ENCODE data around the gene ASGR2. TPM values are rescaled to one million over a fixed set of nuclear protein-coding genes. Genes with fewer than 3 reads are reported as not detected.
A peak's percentile ranks its signal among the peaks of the same experiment; 100 is the strongest.

ASGR2 gene
- total and polyA plus RNA-seq, 7 experiments from 2014 or later = 0.27 to 15.0 (median 1.9) TPM; not detected in 4

DNA sequence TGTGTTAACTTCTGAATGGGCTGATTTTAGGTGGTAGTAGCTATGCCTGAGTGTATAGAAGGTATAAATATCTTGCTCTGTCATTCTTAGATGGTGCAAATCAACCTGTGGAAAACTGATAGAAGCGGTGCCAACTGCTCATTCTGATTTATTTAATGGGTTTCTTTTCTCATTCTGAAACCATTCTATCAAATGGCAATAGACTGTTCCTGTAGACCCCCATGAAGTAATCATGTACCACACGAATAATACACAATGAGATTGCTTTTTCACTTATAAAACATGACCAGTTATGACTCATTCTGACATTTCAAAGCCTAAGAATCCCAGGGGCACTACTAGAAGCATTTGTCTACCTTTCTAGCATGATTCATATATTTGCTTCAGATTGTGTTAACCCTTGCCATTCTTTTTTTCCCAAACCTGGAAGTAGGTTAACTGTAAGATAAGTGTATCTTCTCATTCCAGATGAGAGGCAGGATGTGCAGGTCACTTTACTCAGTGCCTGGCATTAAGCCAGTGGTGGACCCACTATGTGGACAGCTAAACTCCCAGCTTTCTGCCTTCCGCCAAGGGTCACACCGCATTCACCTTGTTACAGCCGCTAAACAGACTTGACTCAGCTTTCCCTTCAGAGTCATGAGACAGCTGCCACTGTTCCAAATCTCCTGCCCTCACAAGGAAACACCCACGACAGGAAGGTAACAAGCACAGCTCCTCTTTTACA lies 54.3 kb downstream of the ASGR2 start:
- H3K9me3 Mint-ChIP-seq = no peaks in the 10 kb centered on the region
- Histone ChIP-seq H3K27ac (ENCODE audit: low read depth, low read length) (no peak overlapping the region), H3K4me3 (ENCODE audit: low read length) (no peak overlapping the region), H3K9me3 (ENCODE audit: control insufficient read depth in 2 of 3, low read length in 3 of 3) (no peaks in the 10 kb centered on the region), H3K27me3 (ENCODE audit: control insufficient read depth in 2 of 2, insufficient read depth in 2 of 2, low read length in 2 of 2) (no peaks in the 10 kb centered on the region), H3K36me3 (ENCODE audit: control insufficient read depth in 2 of 3, insufficient read depth in 3 of 3, low read length in 3 of 3) (no peaks in the 10 kb centered on the region), H3K4me1 (ENCODE audit: control insufficient read depth in 2 of 2, insufficient read depth in 2 of 2, low read length in 2 of 2) (no peaks in the 10 kb centered on the region)
- H3K4me1 Mint-ChIP-seq = peaks cover 0 to 8% (median 4%) of the 10 kb centered on the region in 7 donors
- DNase-seq = peak in 1 of 9 donors; percentile 40
- no peak overlapping the region for H3K4me3 Mint-ChIP-seq
- intact Hi-C loops (cut with micrococcal nuclease) = no loop called here
- peak overlapping the region in 2 of 9 donors; percentile 42 to 66 for H3K27ac Mint-ChIP-seq
- ChIA-PET POLR2A (interaction anchor here (0.6 to 0.7 kb wide), 2 partner anchors 29 to 65 kb away, joined by 3 read pairs; no protein-coding TSS in a partner anchor), CTCF (no interaction called here)
- no peak for ATAC-seq
- H3K27me3 Mint-ChIP-seq = peaks cover 0 to 10% (median 3%) of the 10 kb centered on the region in 5 donors
- no peaks in the 10 kb centered on the region for H3K36me3 Mint-ChIP-seq

DNA sequence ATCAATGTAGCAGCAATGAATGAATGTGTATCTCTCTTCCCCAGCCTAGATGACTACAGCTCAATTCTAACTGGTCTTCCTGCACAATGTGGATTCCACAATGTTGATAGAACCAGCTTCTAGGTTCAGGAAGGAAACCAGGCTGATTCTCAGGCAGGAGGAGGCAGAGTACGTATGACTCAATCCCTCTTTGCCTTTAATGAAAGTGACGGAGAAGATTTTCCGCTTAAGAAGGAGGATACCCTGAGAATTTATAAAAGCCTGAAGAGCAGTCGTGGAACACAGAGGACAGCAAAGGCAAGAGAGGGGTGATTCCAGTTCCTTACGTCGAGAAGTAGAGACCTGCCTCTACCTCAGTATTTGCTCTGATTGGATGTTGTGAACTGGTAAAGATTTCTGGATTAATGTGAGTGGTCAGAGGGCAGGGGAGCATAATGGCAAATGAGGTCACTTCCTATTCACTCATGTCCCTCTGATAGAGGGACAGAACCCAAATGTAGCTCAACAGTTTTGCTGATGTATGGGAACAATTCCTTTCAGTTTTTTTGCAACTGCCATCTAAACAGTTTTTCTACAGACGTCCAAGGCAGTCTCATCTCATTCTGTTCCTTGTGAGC lies 55.7 kb downstream of the ASGR2 start:
- H3K9me3 Mint-ChIP-seq = no peaks in the 10 kb centered on the region
- Histone ChIP-seq H3K9me3 (ENCODE audit: control insufficient read depth in 2 of 3, low read length in 3 of 3) (no peaks in the 10 kb centered on the region), H3K27ac (ENCODE audit: low read depth, low read length) (no peak overlapping the region), H3K27me3 (ENCODE audit: control insufficient read depth in 2 of 2, insufficient read depth in 2 of 2, low read length in 2 of 2) (no peaks in the 10 kb centered on the region), H3K36me3 (ENCODE audit: control insufficient read depth in 2 of 3, insufficient read depth in 3 of 3, low read length in 3 of 3) (no peaks in the 10 kb centered on the region), H3K4me3 (ENCODE audit: low read length) (no peak overlapping the region), H3K4me1 (ENCODE audit: control insufficient read depth in 2 of 2, insufficient read depth in 2 of 2, low read length in 2 of 2) (no peaks in the 10 kb centered on the region)
- DNase-seq (no peak), ATAC-seq (no peak)
- ChIA-PET CTCF (interaction anchor here (0.7 to 1.1 kb wide), 3 partner anchors 13 to 129 kb away, joined by 3 to 6 read pairs (median 4); no protein-coding TSS in a partner anchor), POLR2A (no interaction called here)
- peaks cover 0 to 8% (median 4%) of the 10 kb centered on the region in 7 donors for H3K4me1 Mint-ChIP-seq
- intact Hi-C loops (cut with micrococcal nuclease) = no loop called here
- H3K27me3 Mint-ChIP-seq = peaks cover 0 to 11% (median 3%) of the 10 kb centered on the region in 5 donors
- H3K36me3 Mint-ChIP-seq = no peaks in the 10 kb centered on the region
- no peak overlapping the region for H3K4me3 Mint-ChIP-seq
- H3K27ac Mint-ChIP-seq = peak overlapping the region in 1 of 9 donors; percentile 78

DNA sequence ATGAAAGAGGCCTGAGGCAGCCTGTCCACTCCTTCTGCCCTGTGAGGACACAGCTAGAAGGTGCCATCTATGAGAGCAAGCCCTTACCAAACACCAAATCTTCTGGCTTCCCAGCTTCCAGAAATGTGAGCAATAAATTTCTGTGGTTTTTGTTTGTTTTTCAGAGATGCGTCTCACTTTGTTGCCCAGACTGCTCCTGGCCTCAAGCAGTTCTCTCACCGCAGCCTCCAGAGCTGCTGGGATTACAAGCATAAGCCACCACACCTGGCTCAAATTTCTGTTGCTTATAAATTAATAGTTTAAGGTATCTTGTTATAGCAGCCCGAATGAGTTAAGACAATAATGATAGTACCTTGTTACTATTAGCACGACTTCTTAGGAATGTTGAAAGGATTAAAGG lies 58.2 kb downstream of the ASGR2 start:
- Histone ChIP-seq H3K4me3 (ENCODE audit: low read length) (no peak overlapping the region), H3K9me3 (ENCODE audit: control insufficient read depth in 2 of 3, low read length in 3 of 3) (no peaks in the 10 kb centered on the region), H3K36me3 (ENCODE audit: control insufficient read depth in 2 of 3, insufficient read depth in 3 of 3, low read length in 3 of 3) (no peaks in the 10 kb centered on the region), H3K27me3 (ENCODE audit: control insufficient read depth in 2 of 2, insufficient read depth in 2 of 2, low read length in 2 of 2) (no peaks in the 10 kb centered on the region), H3K4me1 (ENCODE audit: control insufficient read depth in 2 of 2, insufficient read depth in 2 of 2, low read length in 2 of 2) (no peaks in the 10 kb centered on the region), H3K27ac (ENCODE audit: low read depth, low read length) (no peak overlapping the region)
- no peak for ATAC-seq
- H3K4me1 Mint-ChIP-seq = peaks cover 0 to 9% (median 4%) of the 10 kb centered on the region in 7 donors
- no peak overlapping the region for H3K4me3 Mint-ChIP-seq
- no peaks in the 10 kb centered on the region for H3K9me3 Mint-ChIP-seq
- DNase-seq = no peak
- ChIA-PET CTCF (interaction anchor here (0.7 to 1.7 kb wide), 2 partner anchors 80 to 96 kb away, joined by 3 to 5 read pairs; no protein-coding TSS in a partner anchor), POLR2A (no interaction called here)
- H3K36me3 Mint-ChIP-seq = no peaks in the 10 kb centered on the region
- intact Hi-C loops (cut with micrococcal nuclease) = no loop called here
- no peak overlapping the region for H3K27ac Mint-ChIP-seq
- peaks cover 0 to 5% (median 0%) of the 10 kb centered on the region in 5 donors for H3K27me3 Mint-ChIP-seq

Other genes starting within 250 kb of the ASGR2 start
- 1 to 10 TPM in 1 of 5 experiments, not detected in 4; 1.0 TPM for gene ALOX12, start 118.8 kb downstream of the ASGR2 start, total RNA-seq
- gene ALOX12, start 118.8 kb downstream of the ASGR2 start, polyA plus RNA-seq = under 1 TPM; 0.08 to 0.48 TPM
- 100 to 1,000 TPM; 107 to 184 (median 140) TPM for gene RNASEK, start 102.2 kb downstream of the ASGR2 start, total RNA-seq
- 100 to 1,000 TPM; 539 to 628 TPM for gene RNASEK, start 102.2 kb downstream of the ASGR2 start, polyA plus RNA-seq
- gene BCL6B, start 91.8 kb downstream of the ASGR2 start, total RNA-seq = under 1 TPM in 1 of 5 experiments, not detected in 4; 0.70 TPM
- not detected for gene BCL6B, start 91.8 kb downstream of the ASGR2 start, polyA plus RNA-seq
- 10 to 100 TPM in 3 of 5 experiments, 1 to 10 TPM in 2; 3.4 to 20.9 (median 15.0) TPM for gene SLC16A13, start 78.8 kb downstream of the ASGR2 start, total RNA-seq
- gene SLC16A13, start 78.8 kb downstream of the ASGR2 start, polyA plus RNA-seq = 1 to 10 TPM; 1.8 to 3.5 TPM
- gene SLC16A11, start 70.7 kb downstream of the ASGR2 start, total RNA-seq = 1 to 10 TPM in 3 of 5 experiments, under 1 TPM in 2; 0.24 to 1.7 (median 1.4) TPM
- 1 to 10 TPM; 1.1 TPM for gene SLC16A11, start 70.7 kb downstream of the ASGR2 start, polyA plus RNA-seq
- 10 to 100 TPM in 1 of 5 experiments, 1 to 10 TPM in 3, not detected in 1; 1.4 to 10.6 (median 4.9) TPM for gene CLEC10A, start 34.6 kb downstream of the ASGR2 start, total RNA-seq
- not detected for gene CLEC10A, start 34.6 kb downstream of the ASGR2 start, polyA plus RNA-seq
- gene ASGR1, start 64.5 kb upstream of the ASGR2 start, total RNA-seq = 10 to 100 TPM in 1 of 5 experiments, 1 to 10 TPM in 1, under 1 TPM in 2, not detected in 1; 0.79 to 11.9 (median 1.3) TPM
- not detected for gene ASGR1, start 64.5 kb upstream of the ASGR2 start, polyA plus RNA-seq
- gene DLG4, start 105.0 kb upstream of the ASGR2 start, total RNA-seq = 10 to 100 TPM; 10.9 to 25.4 (median 16.5) TPM
- gene DLG4, start 105.0 kb upstream of the ASGR2 start, polyA plus RNA-seq = under 1 TPM; 0.26 to 0.83 TPM
- gene ACADVL, start 105.1 kb upstream of the ASGR2 start, total RNA-seq = 100 to 1,000 TPM; 287 to 390 (median 339) TPM
- gene ACADVL, start 105.1 kb upstream of the ASGR2 start, polyA plus RNA-seq = 10 to 100 TPM; 75.3 to 88.4 TPM
- gene DVL2, start 119.7 kb upstream of the ASGR2 start, total RNA-seq = 10 to 100 TPM; 51.2 to 91.5 (median 52.3) TPM
- gene DVL2, start 119.7 kb upstream of the ASGR2 start, polyA plus RNA-seq = 10 to 100 TPM; 15.1 to 31.1 TPM
- 10 to 100 TPM; 12.3 to 58.7 (median 55.2) TPM for gene PHF23, start 124.6 kb upstream of the ASGR2 start, total RNA-seq
- 10 to 100 TPM; 16.0 to 41.3 TPM for gene PHF23, start 124.6 kb upstream of the ASGR2 start, polyA plus RNA-seq
- 100 to 1,000 TPM; 214 to 427 (median 286) TPM for gene GABARAP, start 127.6 kb upstream of the ASGR2 start, total RNA-seq
- gene GABARAP, start 127.6 kb upstream of the ASGR2 start, polyA plus RNA-seq = 100 to 1,000 TPM; 656 to 950 TPM
- 100 to 1,000 TPM in 4 of 5 experiments, 10 to 100 TPM in 1; 96.8 to 173 (median 133) TPM for gene CTDNEP1, start 136.9 kb upstream of the ASGR2 start, total RNA-seq
- 10 to 100 TPM; 38.3 to 45.4 TPM for gene CTDNEP1, start 136.9 kb upstream of the ASGR2 start, polyA plus RNA-seq
- gene ELP5, start 137.4 kb upstream of the ASGR2 start, total RNA-seq = 10 to 100 TPM; 26.9 to 49.1 (median 32.9) TPM
- gene ELP5, start 137.4 kb upstream of the ASGR2 start, polyA plus RNA-seq = 10 to 100 TPM; 60.4 to 89.9 TPM
- 1 to 10 TPM in 2 of 5 experiments, under 1 TPM in 3; 0.29 to 3.8 (median 0.81) TPM for gene CLDN7, start 147.7 kb upstream of the ASGR2 start, total RNA-seq
- 1 to 10 TPM; 1.7 to 2.9 TPM for gene CLDN7, start 147.7 kb upstream of the ASGR2 start, polyA plus RNA-seq
- not detected for gene SLC2A4, start 166.9 kb upstream of the ASGR2 start, total RNA-seq
- not detected for gene SLC2A4, start 166.9 kb upstream of the ASGR2 start, polyA plus RNA-seq
- gene YBX2, start 179.8 kb upstream of the ASGR2 start, total RNA-seq = under 1 TPM in 3 of 5 experiments, not detected in 2; 0.27 to 0.64 (median 0.40) TPM
- gene YBX2, start 179.8 kb upstream of the ASGR2 start, polyA plus RNA-seq = not detected
- 100 to 1,000 TPM; 237 to 666 (median 453) TPM for gene EIF5A, start 192.8 kb upstream of the ASGR2 start, total RNA-seq
- gene EIF5A, start 192.8 kb upstream of the ASGR2 start, polyA plus RNA-seq = 100 to 1,000 TPM; 158 to 558 TPM
- 100 to 1,000 TPM in 3 of 5 experiments, 10 to 100 TPM in 2; 72.6 to 145 (median 107) TPM for gene GPS2, start 200.5 kb upstream of the ASGR2 start, total RNA-seq
- gene GPS2, start 200.5 kb upstream of the ASGR2 start, polyA plus RNA-seq = 100 to 1,000 TPM in 1 of 2 donors, 10 to 100 TPM in 1; 80.1 to 134 TPM
- 10 to 100 TPM; 42.6 to 92.6 (median 50.1) TPM for gene NEURL4, start 214.5 kb upstream of the ASGR2 start, total RNA-seq
- gene NEURL4, start 214.5 kb upstream of the ASGR2 start, polyA plus RNA-seq = 1 to 10 TPM; 1.1 to 2.5 TPM
- 100 to 1,000 TPM; 482 to 708 (median 599) TPM for gene ACAP1, start 221.7 kb upstream of the ASGR2 start, total RNA-seq
- 100 to 1,000 TPM; 234 to 337 TPM for gene ACAP1, start 221.7 kb upstream of the ASGR2 start, polyA plus RNA-seq
- gene KCTD11, start 237.3 kb upstream of the ASGR2 start, total RNA-seq = 10 to 100 TPM in 1 of 5 experiments, 1 to 10 TPM in 4; 2.7 to 13.7 (median 4.0) TPM
- gene KCTD11, start 237.3 kb upstream of the ASGR2 start, polyA plus RNA-seq = 1 to 10 TPM in 1 of 2 donors, under 1 TPM in 1; 0.83 to 1.1 TPM
- gene TMEM95, start 240.3 kb upstream of the ASGR2 start, total RNA-seq = not detected
- not detected for gene TMEM95, start 240.3 kb upstream of the ASGR2 start, polyA plus RNA-seq

All from naive thymus-derived CD4-positive, alpha-beta T cell (primary cell).